Esophagus muscularis mucosa (tissue), 3 donors: Measurements from ENCODE around the gene NAV2.

Source experiments
- POLR2A ChIP-seq: fragments of 450-650 bp; IDR thresholded peaks from one replicate; pipeline ENCODE4 v1.6.1; 2017; ENCODE audit warnings: antibody characterized with exemption, moderate library complexity, mild to moderate bottlenecking, low read depth
- TF ChIP-seq, protein P1 (sequence below), 3 experiments: fragments of 200-600 bp in 2 of 3; fragments of 450-650 bp in 1 of 3; sonication (generic) in 2 of 3; IDR thresholded peaks; one replicate each; pipeline ENCODE4 v1.5.1; 2017 to 2019; ENCODE audit warnings: antibody characterized with exemption in 3 of 3, mild to moderate bottlenecking in 2 of 3, moderate library complexity in 1 of 3

DNA sequence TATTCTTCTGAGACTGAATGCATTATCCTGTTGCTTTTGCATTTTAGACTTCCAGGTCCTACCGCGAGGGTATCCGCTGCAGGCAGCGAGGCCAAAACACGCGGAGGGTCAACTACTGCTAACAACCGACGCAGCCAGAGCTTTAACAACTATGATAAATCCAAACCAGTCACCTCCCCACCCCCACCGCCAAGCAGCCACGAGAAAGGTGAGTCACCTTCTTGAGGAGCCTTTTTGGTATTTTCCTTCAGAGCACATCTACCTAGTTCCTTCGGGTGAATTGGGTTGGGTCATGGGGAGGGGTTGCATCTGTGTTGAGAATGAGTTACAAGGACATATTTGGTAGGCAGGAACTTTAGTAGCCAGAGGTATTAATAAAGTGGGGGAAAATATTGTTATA lies 179.8 kb downstream of the NAV2 start:
- TF ChIP-seq, protein P1, sequence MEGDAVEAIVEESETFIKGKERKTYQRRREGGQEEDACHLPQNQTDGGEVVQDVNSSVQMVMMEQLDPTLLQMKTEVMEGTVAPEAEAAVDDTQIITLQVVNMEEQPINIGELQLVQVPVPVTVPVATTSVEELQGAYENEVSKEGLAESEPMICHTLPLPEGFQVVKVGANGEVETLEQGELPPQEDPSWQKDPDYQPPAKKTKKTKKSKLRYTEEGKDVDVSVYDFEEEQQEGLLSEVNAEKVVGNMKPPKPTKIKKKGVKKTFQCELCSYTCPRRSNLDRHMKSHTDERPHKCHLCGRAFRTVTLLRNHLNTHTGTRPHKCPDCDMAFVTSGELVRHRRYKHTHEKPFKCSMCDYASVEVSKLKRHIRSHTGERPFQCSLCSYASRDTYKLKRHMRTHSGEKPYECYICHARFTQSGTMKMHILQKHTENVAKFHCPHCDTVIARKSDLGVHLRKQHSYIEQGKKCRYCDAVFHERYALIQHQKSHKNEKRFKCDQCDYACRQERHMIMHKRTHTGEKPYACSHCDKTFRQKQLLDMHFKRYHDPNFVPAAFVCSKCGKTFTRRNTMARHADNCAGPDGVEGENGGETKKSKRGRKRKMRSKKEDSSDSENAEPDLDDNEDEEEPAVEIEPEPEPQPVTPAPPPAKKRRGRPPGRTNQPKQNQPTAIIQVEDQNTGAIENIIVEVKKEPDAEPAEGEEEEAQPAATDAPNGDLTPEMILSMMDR (IDR thresholded peaks at IDR 0.05), result no peak
- no peak for TF ChIP-seq POLR2A
